ENCODE results near the gene SIM1.
"Not testable (repeated sequence)": the region's sequence is repeated elsewhere in the genome, so short reads cannot be mapped to it uniquely, and the experiment has no call there.

The SIM1 gene

GRCh38 chr6:100426744-100427338 lies 37.9 kb downstream of the SIM1 start:
- no peak for DNase-seq (ENCODE audit: low read depth, low spot score)

- no peak for DNase-seq (ENCODE audit: low read depth, low spot score)
Measured at GRCh38 chr6:100426241-100426640, 38.5 kb downstream of the SIM1 start.

DNA sequence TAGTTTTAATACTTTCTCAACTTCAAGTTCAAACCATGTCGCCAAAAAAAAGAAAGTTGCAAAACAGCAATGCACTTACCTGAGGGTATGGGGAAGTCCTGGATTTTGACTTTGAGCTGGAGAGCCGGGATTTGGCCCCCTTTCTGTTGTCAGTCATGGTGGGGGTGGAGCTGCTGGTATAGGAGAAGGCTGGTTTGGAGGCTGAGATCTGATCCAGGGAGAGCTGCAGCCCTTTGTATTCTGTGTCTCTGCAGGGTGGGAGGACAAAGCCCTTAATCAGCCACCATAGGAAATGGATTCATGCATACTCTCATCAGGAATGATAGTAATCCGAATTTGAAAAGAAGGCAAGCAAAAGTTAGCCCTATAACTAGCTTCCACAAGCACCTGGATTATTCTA lies 44.0 kb downstream of the SIM1 start:
- no peak for DNase-seq (ENCODE audit: low read depth, low spot score)

GRCh38 chr6:100417036-100417435 lies 47.7 kb downstream of the SIM1 start:
- DNase-seq (ENCODE audit: low read depth, low spot score) = no peak

DNA sequence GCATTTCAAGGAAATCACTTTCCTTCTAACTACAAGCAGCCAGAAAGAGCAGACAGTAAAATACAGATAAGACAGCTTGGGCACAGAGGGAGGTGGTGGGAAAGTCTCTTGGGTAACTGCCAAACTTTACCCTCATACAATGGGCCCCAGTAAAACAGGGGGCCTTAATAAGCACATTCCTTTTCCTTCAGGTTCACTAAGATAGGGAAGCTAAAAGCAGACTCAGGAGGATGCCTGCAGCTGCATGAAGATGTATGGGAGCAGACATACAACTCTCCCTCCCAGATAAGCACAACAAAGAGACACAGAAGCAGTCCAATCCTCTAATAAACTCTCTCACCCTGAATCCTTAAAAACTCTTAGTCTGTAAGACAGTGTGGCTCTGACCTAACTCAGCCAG lies 49.0 kb downstream of the SIM1 start:
- DNase-seq (ENCODE audit: low read depth, low spot score) = no peak

- DNase-seq (ENCODE audit: low read depth, low spot score) = no peak
Measured at GRCh38 chr6:100412872-100413271, 51.8 kb downstream of the SIM1 start.

GRCh38 chr6:100404051-100404450 lies 60.7 kb downstream of the SIM1 start:
- no peak for DNase-seq (ENCODE audit: low read depth, low spot score)

DNA sequence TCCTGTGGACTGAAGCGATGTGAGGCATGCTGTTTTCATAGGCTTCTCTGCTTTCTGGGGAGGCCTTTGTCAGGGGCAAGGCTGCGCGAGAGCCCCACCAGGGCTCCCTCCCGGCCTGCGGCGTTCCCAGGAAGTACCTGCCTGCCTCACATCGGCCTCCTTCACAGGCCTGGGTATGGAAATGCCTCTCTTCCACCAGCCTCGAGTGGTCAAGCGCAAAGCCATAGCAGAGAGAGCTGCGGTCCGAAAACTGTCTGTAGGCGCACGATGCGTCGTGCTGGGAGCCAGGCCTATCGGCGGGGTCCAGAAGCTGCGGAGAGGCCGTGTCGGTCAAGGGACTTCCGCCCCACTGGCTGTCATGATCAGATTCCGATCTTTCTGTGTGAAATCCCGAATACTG lies 71.2 kb downstream of the SIM1 start:
- DNase-seq (ENCODE audit: low read depth, low spot score) = no peak

DNA sequence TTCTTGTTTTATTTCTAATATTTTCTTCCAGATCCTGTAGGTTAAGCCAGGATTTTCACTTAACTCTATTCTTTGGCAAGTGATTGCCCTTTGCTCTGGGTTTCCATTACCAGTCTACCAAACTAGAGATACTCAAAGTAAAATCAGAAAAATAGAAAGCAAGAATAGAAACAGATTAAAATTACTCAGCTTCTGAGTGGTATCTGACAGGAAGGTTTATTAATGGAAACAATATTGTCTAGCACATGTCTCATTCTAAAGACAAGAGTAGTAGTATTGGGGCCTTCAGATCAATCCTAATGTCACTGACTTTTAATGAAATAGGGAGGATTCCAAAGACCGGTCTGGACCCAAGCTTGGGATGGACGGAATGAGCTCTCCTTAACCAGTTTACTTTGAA lies 72.3 kb downstream of the SIM1 start:
- no peak for DNase-seq (ENCODE audit: low read depth, low spot score)

GRCh38 chr6:100388868-100389519 lies 75.7 kb downstream of the SIM1 start:
- no peak for DNase-seq (ENCODE audit: low read depth, low spot score)

GRCh38 chr6:100382767-100383195 lies 81.9 kb downstream of the SIM1 start:
- DNase-seq (ENCODE audit: low read depth, low spot score) = no peak

- no peak for DNase-seq (ENCODE audit: low read depth, low spot score)
Measured at GRCh38 chr6:100382031-100382430, 82.7 kb downstream of the SIM1 start.

DNA sequence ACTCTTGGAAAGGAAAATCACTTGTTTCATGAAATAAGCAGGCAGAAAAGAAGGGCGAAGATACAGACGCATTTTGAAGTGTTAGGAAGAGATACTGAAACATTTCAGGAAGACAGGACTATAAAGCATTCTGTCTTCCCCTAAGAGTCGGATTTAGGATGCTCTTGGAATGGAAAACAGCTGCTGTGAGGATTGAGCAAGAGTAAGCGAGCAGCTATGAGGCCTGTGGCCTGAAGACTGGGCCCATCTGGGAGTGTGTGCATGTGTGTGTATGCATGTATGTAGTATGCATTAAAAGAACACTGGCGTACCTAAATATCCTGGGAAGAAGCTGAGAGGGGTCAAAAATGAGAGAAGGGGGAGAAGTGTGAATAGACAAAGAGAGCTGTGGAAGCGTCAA lies 83.6 kb downstream of the SIM1 start:
- DNase-seq (ENCODE audit: low read depth, low spot score) = no peak

DNA sequence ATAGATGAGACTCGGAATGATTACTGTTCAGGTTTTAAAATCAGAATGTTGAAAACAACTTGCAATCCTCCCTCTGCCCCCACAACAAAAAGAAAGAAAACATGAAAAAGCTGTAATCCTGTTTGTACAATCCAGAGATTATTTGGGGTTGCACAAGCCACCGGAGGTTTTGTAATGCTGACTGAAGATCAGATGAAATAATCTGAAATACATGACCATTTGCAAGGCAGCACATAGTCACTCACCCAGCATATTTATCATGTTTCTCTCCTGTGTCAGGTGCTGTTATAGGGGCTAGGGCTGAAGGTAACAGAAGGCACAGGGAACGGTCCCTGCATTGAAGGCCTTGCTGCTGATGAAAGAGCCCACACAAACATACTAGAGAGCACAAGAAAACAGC lies 85.3 kb downstream of the SIM1 start:
- no peak for DNase-seq (ENCODE audit: low read depth, low spot score)

- DNase-seq (ENCODE audit: low read depth, low spot score) = no peak
Measured at GRCh38 chr6:100378576-100378975, 86.1 kb downstream of the SIM1 start.

DNA sequence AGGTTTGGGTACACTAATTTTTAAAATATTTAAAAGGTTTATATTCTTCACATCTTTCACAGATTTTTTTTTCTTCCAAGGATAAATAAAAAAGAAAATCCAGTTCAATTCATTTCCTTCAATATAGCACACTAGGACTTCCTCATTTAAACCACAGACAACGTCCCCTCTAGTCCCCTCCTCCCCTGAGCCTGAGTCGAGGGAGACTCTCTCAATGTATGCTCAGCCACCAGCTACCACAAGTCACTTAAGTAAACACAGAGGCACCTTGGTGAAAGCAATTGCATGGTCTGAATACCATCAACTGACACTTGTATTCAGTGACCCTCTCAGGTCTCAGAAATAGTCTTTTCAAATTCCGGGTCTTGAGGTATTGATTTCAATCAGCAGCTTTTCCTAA lies 88.6 kb downstream of the SIM1 start:
- no peak for DNase-seq (ENCODE audit: low read depth, low spot score)

- no peak for DNase-seq (ENCODE audit: low read depth, low spot score)
Measured at GRCh38 chr6:100372326-100373091, 92.2 kb downstream of the SIM1 start.

DNA sequence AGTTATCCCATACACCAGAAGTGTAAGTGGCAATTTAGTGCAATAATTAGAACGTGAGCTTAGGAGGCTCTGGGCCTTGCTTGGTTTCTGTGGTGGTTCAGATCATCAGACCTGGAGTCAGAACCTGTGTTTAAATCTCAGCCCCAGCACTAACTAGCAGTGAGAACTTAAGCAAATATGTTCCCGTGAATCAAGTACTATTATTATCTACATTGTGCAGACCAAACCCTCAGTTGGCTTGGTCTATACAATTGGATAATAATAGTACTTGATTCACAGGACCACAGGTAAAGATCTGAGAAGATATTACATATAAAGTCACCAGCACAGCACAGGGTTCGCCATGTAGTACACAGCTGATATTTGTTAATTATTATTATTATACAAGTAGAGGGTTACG lies 93.1 kb downstream of the SIM1 start:
- no peak for DNase-seq (ENCODE audit: low read depth, low spot score)

GRCh38 chr6:100370265-100370664 lies 94.5 kb downstream of the SIM1 start:
- no peak for DNase-seq (ENCODE audit: low read depth, low spot score)

- no peak for DNase-seq (ENCODE audit: low read depth, low spot score)
Measured at GRCh38 chr6:100366419-100366818, 98.3 kb downstream of the SIM1 start.

DNA sequence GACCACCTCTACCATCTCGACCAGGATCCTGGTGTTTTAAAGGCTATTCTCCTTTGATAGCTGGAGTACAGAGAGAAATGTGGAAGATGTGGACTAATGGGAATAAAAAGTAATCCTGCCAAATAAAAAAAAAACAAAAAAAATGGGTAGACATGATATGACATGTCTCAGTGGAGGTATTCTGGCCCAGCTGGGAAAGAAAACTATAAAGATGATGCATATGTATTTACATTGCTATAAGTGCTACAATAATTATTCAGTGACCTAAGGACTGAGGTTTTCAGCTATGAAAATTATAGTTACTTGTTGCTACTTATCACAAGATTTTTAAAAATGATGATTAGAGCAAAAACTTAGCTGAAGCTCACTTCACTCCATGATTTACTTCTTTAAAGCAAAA lies 101.1 kb downstream of the SIM1 start:
- DNase-seq (ENCODE audit: low read depth, low spot score) = no peak

DNA sequence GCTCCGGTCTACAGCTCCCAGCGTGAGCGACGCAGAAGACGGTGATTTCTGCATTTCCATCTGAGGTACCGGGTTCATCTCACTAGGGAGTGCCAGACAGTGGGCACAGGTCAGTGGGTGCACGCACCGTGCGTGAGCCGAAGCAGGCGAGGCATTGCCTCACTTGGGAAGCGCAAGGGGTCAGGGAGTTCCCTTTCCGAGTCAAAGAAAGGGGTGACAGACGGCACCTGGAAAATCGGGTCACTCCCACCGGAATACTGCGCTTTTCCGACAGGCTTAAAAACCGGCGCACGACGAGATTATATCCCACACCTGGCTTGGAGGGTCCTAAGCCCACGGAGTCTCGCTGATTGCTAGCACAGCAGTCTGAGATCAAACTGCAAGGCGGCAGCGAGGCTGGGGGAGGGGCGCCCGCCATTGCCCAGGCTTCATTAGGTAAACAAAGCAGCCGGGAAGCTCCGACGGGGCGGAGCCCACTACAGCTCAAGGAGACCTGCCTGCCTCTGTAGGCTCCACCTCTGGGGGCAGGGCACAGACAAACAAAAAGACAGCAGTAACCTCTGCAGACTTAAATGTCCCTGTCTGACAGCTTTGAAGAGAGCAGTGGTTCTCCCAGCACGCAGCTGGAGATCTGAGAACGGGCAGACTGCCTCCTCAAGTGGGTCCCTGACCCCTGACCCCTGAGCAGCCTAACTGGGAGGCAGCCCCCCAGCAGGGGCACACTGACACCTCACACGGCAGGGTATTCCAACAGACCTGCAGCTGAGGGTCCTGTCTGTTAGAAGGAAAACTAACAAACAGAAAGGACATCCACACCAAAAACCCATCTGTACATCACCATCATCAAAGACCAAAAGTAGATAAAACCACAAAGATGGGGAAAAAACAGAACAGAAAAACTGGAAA lies 109.7 kb downstream of the SIM1 start:
- DNase-seq (ENCODE audit: low read depth, low spot score) = not testable (repeated sequence)

Measured in activated naive CD8-positive, alpha-beta T cell treated with anti-CD3 and anti-CD28 coated beads, Interleukin-2, amount 50 U/mL, for 16 hours (primary cell).